ENCODE results near the gene KMT2C.

- no peak for TF ChIP-seq EP300 (IDR thresholded peaks at IDR 0.05)
- no peak for TF ChIP-seq CTCF (IDR thresholded peaks at IDR 0.05)
- no peak for TF ChIP-seq POLR2A (IDR thresholded peaks at IDR 0.05)
These were observed 292.7 kb downstream of the KMT2C start for GRCh38 chr7:152142976-152143595.

Measured in stomach (tissue), 4 donors.